Thymus (tissue), 11 donors: ENCODE measurements around the gene SLC6A3. TPM values are rescaled to one million over a fixed set of nuclear protein-coding genes. Genes with fewer than 3 reads are reported as not detected.

Source experiments
- DNase-seq, 9 donors: peaks; one replicate each; pipeline ENCODE4 v3.0.0-alpha.2; 2013; ENCODE audit warnings: low spot score in 9 of 9, low read depth in 6 of 9, missing footprints in 1 of 9
- H3K27ac ChIP-seq, 2 donors: one replicate each; pipeline ENCODE4 v1.5.1; 2013; ENCODE audit warnings: control low read depth in 1 of 2, low read depth in 1 of 2, low read length in 1 of 2, mild to moderate bottlenecking in 1 of 2, moderate library complexity in 1 of 2
- H3K27me3 ChIP-seq, 2 donors: one replicate each; pipeline ENCODE4 v1.5.1; 2013; ENCODE audit warnings: low read length in 1 of 2; ENCODE audit not compliant: control insufficient read depth in 2 of 2, insufficient read depth in 1 of 2
- H3K36me3 ChIP-seq, 2 donors: one replicate each; pipeline ENCODE4 v1.5.1; 2013; ENCODE audit warnings: low read length in 1 of 2, mild to moderate bottlenecking in 1 of 2, moderate library complexity in 1 of 2; ENCODE audit not compliant: control insufficient read depth in 2 of 2, insufficient read depth in 2 of 2
- H3K4me1 ChIP-seq, 2 donors: one replicate each; pipeline ENCODE4 v1.5.1; 2013; ENCODE audit warnings: low read length in 2 of 2; ENCODE audit not compliant: control insufficient read depth in 2 of 2, insufficient read depth in 2 of 2
- H3K4me3 ChIP-seq, 2 donors: one replicate each; pipeline ENCODE4 v1.5.1; 2013; ENCODE audit warnings: low read length in 2 of 2, control low read depth in 1 of 2, mild to moderate bottlenecking in 1 of 2
- H3K9me3 ChIP-seq, 2 donors: one replicate each; pipeline ENCODE4 v1.5.1; 2013; ENCODE audit warnings: low read length in 1 of 2, mild to moderate bottlenecking in 1 of 2; ENCODE audit not compliant: control insufficient read depth in 2 of 2, insufficient read depth in 1 of 2
- WGBS: extraction: QIAGEN DNeasy Blood & Tissue Kit; methylation state at CpG from one replicate; pipeline ENCODE4 v1.1.7; 2013; 5-methylcytosine and 5-hydroxymethylcytosine counted together
- polyA plus RNA-seq: library from polyadenylated mRNA; stranded (reverse); fragments of 200-250 nt; gene quantifications from one replicate; pipeline ENCODE4 v1.2.3, GENCODE V29; 2013
- total RNA-seq: library from RNA; stranded (reverse); fragments of 120-200 nt; gene quantifications from one replicate; pipeline ENCODE4 v1.2.4, GENCODE V29; 2013
- donor health status: healthy.

Gene SLC6A3
- total and polyA plus RNA-seq, 2 donors = 0.33 to 14.9 TPM

GRCh38 chr5:1402611-1403255 is 42.5 kb downstream of the SLC6A3 start:
- no peak for DNase-seq
- peaks cover 1 to 6% of the 10 kb centered on the region in 2 donors for H3K9me3 ChIP-seq
- H3K27me3 ChIP-seq = peaks cover 0 to 11% of the 10 kb centered on the region in 2 donors
- no peaks in the 10 kb centered on the region for H3K4me1 ChIP-seq
- 94% methylated on average over 24 of the region's 24 CpGs for WGBS
- no peak overlapping the region for H3K27ac ChIP-seq
- no peak overlapping the region for H3K4me3 ChIP-seq
- no peaks in the 10 kb centered on the region for H3K36me3 ChIP-seq

GRCh38 chr5:1401536-1402138 is 43.6 kb downstream of the SLC6A3 start:
- Histone ChIP-seq H3K27ac (no peak overlapping the region), H3K4me3 (no peak overlapping the region), H3K27me3 (peaks cover 0 to 16% of the 10 kb centered on the region in 2 donors), H3K4me1 (no peaks in the 10 kb centered on the region), H3K9me3 (peaks cover 1 to 6% of the 10 kb centered on the region in 2 donors), H3K36me3 (no peaks in the 10 kb centered on the region)
- DNase-seq = no peak
- WGBS = 79% methylated on average over 14 of the region's 14 CpGs

- DNase-seq = no peak
- H3K27me3 ChIP-seq = peaks cover 1 to 23% of the 10 kb centered on the region in 2 donors
- H3K36me3 ChIP-seq = no peaks in the 10 kb centered on the region
Measured at GRCh38 chr5:1400936-1401335, 44.3 kb downstream of the SLC6A3 start.

GRCh38 chr5:1400211-1400855 is 44.9 kb downstream of the SLC6A3 start:
- no peak for DNase-seq
- Histone ChIP-seq H3K9me3 (peaks cover 1 to 6% of the 10 kb centered on the region in 2 donors), H3K4me3 (no peak overlapping the region), H3K27me3 (peaks cover 4 to 28% of the 10 kb centered on the region in 2 donors), H3K27ac (no peak overlapping the region), H3K36me3 (no peaks in the 10 kb centered on the region), H3K4me1 (no peaks in the 10 kb centered on the region)
- WGBS = 70% methylated on average over 17 of the region's 17 CpGs

More at GRCh38 chr5:1400936-1401335, 44.3 kb downstream of the SLC6A3 start:
- Histone ChIP-seq H3K4me1 (no peaks in the 10 kb centered on the region), H3K27ac (no peak overlapping the region), H3K9me3 (peaks cover 1 to 6% of the 10 kb centered on the region in 2 donors), H3K4me3 (no peak overlapping the region)
- WGBS = 92% methylated on average over 12 of the region's 12 CpGs

DNA sequence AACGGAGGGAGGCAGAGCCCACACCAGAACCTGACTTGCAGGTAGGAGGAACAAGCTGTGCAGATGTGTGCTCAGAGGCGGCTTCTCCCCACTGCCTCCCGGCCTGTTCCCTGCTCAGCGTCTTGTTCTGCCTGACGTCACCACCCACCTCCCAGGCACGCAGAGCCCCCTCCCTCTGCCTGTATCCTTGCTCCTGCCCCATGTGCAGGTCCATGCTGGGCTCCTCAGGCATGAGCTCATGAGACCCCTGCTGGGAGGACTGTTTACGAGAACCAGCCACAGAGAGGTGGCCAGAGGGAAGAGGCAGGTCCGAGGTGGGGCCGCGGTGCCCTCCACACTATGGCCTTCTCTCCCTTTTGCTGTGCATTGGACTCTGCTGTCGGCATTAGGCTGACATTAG is 45.5 kb downstream of the SLC6A3 start:
- Histone ChIP-seq H3K9me3 (peaks cover 1 to 6% of the 10 kb centered on the region in 2 donors), H3K27ac (no peak overlapping the region), H3K4me3 (no peak overlapping the region), H3K36me3 (no peaks in the 10 kb centered on the region), H3K4me1 (no peaks in the 10 kb centered on the region), H3K27me3 (peaks cover 4 to 32% of the 10 kb centered on the region in 2 donors)
- no peak for DNase-seq
- WGBS = 88% methylated on average over 11 of the region's 11 CpGs

DNA sequence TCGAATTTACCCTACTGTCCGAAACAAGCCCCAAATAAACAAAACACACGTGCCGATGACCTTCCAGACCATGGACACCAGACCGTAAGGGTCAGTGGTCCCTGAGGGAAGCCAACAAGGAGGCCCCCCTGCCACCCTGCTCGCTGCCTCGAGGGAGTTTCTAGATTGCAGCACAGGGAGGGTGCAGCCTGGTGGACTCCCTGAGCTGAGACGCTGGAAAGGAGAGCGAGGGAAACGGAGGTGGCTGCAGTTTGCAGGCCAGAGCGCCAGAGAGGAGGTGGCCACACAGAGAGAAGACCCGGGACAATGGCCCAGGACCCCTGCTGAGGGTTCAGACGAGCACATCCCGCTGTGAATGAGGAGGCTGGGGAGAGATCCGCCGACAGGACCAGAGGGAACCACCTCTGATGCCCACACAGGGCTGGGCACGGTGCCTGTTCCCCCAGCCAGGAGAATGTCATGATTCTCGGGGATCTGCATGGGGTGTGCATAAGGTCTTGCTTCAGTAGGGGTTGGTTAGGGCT is 48.9 kb downstream of the SLC6A3 start:
- Histone ChIP-seq H3K4me3 (no peak overlapping the region), H3K27ac (no peak overlapping the region), H3K27me3 (peaks cover 4 to 61% of the 10 kb centered on the region in 2 donors), H3K4me1 (no peaks in the 10 kb centered on the region), H3K36me3 (no peaks in the 10 kb centered on the region), H3K9me3 (peaks cover 1 to 6% of the 10 kb centered on the region in 2 donors)
- no peak for DNase-seq
- 79% methylated on average over 18 of the region's 18 CpGs for WGBS

DNA sequence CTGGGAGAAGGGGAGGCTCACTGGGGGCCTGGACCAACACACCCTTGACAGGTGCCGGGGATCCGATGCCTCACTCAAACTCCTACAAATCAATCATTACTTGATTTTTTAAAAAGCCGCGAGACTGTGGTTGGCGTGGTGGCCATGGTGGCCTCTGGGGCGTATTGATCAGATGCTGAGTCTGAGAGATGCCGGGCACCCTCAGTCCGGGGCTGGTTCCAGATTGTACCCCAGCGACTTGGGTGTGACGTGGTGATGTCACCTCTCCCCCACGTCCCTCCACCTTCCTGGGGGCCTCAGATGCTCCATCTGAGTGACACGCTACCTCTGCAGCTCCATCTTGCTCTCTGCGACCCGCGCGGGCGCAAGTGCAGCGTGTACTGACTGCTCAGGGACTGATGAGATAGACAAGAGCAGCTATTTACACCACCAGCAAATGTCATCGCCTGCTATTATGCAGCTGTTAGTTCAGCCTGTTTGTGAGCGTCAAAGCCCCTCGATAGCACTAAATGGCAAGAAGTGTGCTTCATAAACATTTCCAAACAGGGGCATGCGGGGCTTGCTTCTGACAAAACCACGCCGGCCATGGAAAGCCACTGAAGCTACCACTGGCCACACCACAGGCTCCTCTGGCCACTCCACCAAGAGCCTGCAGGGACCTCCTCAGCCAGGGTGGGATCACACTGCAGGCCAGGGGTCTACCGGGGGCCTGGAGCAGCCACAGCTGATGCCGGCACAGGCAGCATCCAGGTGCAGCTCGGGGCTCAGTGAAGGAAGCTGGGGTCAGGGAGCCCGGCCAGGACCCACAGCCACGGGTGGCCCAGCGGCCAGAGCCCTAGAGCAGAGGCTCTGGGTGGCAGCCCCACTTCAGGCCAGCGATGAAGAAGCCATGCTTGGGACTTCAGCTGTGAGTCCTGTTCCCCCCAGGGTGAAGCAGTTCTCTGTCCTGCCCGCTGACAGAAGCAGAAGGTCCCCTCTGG is 50.1 kb downstream of the SLC6A3 start:
- Histone ChIP-seq H3K27ac (no peak overlapping the region), H3K27me3 (peaks cover 4 to 72% of the 10 kb centered on the region in 2 donors), H3K36me3 (no peaks in the 10 kb centered on the region), H3K9me3 (peaks cover 1 to 6% of the 10 kb centered on the region in 2 donors), H3K4me1 (no peaks in the 10 kb centered on the region), H3K4me3 (no peak overlapping the region)
- 93% methylated on average over 32 of the region's 32 CpGs for WGBS
- DNase-seq = no peak

- H3K4me3 ChIP-seq = no peak overlapping the region
- H3K9me3 ChIP-seq = no peaks in the 10 kb centered on the region
- H3K27me3 ChIP-seq = peaks cover 4 to 72% of the 10 kb centered on the region in 2 donors
- H3K4me1 ChIP-seq = no peaks in the 10 kb centered on the region
- 75% methylated on average over 36 of the region's 36 CpGs for WGBS
- DNase-seq = no peak
- no peaks in the 10 kb centered on the region for H3K36me3 ChIP-seq
- no peak overlapping the region for H3K27ac ChIP-seq
Measured at GRCh38 chr5:1393571-1394501, 51.4 kb downstream of the SLC6A3 start.
